ENCODE measurements around the gene LGI1. TPM values are rescaled to one million over a fixed set of nuclear protein-coding genes. Genes with fewer than 3 reads are reported as not detected.

The LGI1 gene
- not detected in 2 replicates for total RNA-seq

GRCh38 chr10:93757801-93758507 is at the start of gene LGI1:
Gene LGI1 (plus strand): TSS chr10:93757936. CDS start chr10:93758145, 209 bp downstream.

Other genes with a start within 250 kb of the LGI1 start
- not detected in 2 replicates for gene FFAR4, start 191.3 kb upstream of the LGI1 start, total RNA-seq
- 2.8 and 5.5 TPM in 2 replicates for gene RBP4, start 156.7 kb upstream of the LGI1 start, total RNA-seq
- not detected in 2 replicates for gene PDE6C, start 145.4 kb upstream of the LGI1 start, total RNA-seq
- 2.4 and 3.5 TPM in 2 replicates for gene FRA10AC1, start 55.3 kb upstream of the LGI1 start, total RNA-seq
- gene SLC35G1, start 136.0 kb downstream of the LGI1 start, total RNA-seq = 2.5 and 3.4 TPM in 2 replicates
- 3.0 and 3.5 TPM in 2 replicates for gene PLCE1, start 236.0 kb downstream of the LGI1 start, total RNA-seq

All from bronchus fibroblast of lung (primary cell).